Transverse colon (tissue), 4 donors: ENCODE measurements around the gene RIIAD1.

Experiments
- EP300 ChIP-seq: sonication (generic); formaldehyde crosslinking; IDR thresholded peaks from one replicate; pipeline ENCODE4 v1.6.1; 2017; ENCODE audit warnings: antibody characterized with exemption, low read depth
- POLR2A ChIP-seq: fragments of 450-650 bp; IDR thresholded peaks from one replicate; pipeline ENCODE4 v1.6.1; 2016; ENCODE audit warnings: antibody characterized with exemption, mild to moderate bottlenecking, moderate library complexity
- POLR2AphosphoS5 ChIP-seq, 3 donors: sonication (generic); formaldehyde crosslinking; IDR thresholded peaks; one replicate each; pipeline ENCODE4 v1.6.1; 2016; ENCODE audit warnings: antibody characterized with exemption in 3 of 3
- TF ChIP-seq, protein P1 (sequence below), 5 experiments: fragments of 200-600 bp in 3 of 5; fragments of 450-650 bp in 2 of 5; sonication (generic) in 3 of 5; IDR thresholded peaks; 1 replicate in 2 of 5; 2 replicates in 3 of 5; pipeline ENCODE4 v1.5.1; 2016 to 2017; ENCODE audit warnings: antibody characterized with exemption in 5 of 5, inconsistent platforms in 3 of 5, mild to moderate bottlenecking in 2 of 5, moderate library complexity in 1 of 5

DNA sequence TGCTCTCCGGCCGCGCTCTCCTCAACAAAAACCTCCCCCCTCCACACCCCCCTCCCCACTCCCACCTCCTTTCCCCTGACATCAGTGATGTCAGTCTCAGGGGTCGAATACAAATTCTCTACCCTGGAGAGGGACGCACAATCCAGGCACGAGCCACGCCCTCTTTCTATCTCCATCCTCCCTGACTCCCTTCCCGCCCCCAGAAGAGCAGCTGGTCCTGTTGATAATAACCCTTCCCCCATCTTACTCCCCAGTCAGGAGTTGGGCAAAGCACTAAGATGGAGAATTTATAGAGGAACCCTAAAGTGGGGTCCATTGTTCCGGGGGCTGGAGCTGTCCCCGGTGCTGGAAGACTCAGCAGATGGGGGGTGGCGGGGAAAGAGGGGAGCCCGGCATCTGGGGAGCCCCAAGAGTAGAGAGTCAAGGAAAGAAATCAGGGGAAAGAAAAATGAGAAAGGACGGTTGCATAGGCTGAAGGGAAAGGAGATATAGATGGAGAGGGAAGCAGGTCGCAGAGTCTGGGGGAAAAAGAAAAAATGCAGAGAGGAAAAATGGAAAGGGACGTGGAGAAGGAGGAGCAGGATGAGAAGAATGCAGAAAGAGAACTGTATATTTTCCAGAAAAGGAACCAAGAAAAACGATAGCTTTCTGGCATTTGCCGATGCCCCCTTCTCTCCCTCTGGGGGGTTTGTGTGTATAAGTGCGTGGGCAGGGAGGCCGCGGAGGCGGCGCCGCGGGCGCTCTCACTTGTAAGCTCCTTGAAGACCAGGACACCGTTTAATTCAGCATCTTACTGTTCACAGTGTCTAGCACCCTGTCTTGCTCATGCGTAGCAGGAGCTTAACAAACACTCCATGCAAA is 4.3 kb upstream of the RIIAD1 start, which contains the start of gene CELF3:
- TF ChIP-seq, protein P1, sequence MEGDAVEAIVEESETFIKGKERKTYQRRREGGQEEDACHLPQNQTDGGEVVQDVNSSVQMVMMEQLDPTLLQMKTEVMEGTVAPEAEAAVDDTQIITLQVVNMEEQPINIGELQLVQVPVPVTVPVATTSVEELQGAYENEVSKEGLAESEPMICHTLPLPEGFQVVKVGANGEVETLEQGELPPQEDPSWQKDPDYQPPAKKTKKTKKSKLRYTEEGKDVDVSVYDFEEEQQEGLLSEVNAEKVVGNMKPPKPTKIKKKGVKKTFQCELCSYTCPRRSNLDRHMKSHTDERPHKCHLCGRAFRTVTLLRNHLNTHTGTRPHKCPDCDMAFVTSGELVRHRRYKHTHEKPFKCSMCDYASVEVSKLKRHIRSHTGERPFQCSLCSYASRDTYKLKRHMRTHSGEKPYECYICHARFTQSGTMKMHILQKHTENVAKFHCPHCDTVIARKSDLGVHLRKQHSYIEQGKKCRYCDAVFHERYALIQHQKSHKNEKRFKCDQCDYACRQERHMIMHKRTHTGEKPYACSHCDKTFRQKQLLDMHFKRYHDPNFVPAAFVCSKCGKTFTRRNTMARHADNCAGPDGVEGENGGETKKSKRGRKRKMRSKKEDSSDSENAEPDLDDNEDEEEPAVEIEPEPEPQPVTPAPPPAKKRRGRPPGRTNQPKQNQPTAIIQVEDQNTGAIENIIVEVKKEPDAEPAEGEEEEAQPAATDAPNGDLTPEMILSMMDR (IDR thresholded peaks at IDR 0.05), result no peak
- TF ChIP-seq POLR2A (no peak), POLR2AphosphoS5 (IDR thresholded peaks at IDR 0.05) (no peak), EP300 (no peak)
